Testis (tissue), 2 donors: ENCODE measurements around the gene BGN.

Experiments used
- POLR2A ChIP-seq: fragments of 450-650 bp; IDR thresholded peaks from one replicate; pipeline ENCODE4 v1.6.1; 2017; ENCODE audit warnings: antibody characterized with exemption, mild to moderate bottlenecking, moderate library complexity
- TF ChIP-seq, protein P1 (sequence below), 3 experiments: fragments of 450-650 bp in 2 of 3; fragments of 200-600 bp in 1 of 3; sonication (generic) in 1 of 3; IDR thresholded peaks; one replicate each; pipeline ENCODE4 v1.5.1; 2016 to 2019; ENCODE audit warnings: antibody characterized with exemption in 3 of 3, mild to moderate bottlenecking in 2 of 3, moderate library complexity in 1 of 3

DNA sequence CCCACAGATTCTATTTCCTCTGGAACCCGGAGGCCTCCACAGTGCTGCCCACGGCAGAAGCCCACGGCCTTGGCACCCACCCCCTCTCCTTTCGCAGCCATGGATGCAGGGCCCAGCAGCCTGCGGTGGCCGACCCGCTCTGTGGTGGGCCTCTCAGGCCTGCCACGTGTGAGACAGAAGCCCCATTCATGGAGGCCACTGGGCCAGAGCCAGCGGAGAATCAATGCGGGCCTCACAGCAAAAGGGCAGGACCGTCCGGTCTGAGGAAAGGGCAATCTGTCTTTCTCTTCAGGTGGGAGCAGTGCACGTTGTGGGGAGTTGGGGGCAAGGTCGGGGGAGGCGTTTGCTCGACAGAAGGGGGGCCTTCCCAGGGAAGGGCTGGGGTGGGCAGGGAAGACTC, 16.0 kb upstream of the BGN start:
- TF ChIP-seq, protein P1, sequence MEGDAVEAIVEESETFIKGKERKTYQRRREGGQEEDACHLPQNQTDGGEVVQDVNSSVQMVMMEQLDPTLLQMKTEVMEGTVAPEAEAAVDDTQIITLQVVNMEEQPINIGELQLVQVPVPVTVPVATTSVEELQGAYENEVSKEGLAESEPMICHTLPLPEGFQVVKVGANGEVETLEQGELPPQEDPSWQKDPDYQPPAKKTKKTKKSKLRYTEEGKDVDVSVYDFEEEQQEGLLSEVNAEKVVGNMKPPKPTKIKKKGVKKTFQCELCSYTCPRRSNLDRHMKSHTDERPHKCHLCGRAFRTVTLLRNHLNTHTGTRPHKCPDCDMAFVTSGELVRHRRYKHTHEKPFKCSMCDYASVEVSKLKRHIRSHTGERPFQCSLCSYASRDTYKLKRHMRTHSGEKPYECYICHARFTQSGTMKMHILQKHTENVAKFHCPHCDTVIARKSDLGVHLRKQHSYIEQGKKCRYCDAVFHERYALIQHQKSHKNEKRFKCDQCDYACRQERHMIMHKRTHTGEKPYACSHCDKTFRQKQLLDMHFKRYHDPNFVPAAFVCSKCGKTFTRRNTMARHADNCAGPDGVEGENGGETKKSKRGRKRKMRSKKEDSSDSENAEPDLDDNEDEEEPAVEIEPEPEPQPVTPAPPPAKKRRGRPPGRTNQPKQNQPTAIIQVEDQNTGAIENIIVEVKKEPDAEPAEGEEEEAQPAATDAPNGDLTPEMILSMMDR (IDR thresholded peaks at IDR 0.05) = no peak
- TF ChIP-seq POLR2A = no peak
